ENCODE results near the gene EDARADD.

EDARADD gene

GRCh38 chr1:236520445-236521005 lies 126.4 kb downstream of the EDARADD start:
- no peak for DNase-seq

GRCh38 chr1:236522937-236523703 lies 129.0 kb downstream of the EDARADD start:
- no peak for DNase-seq

GRCh38 chr1:236523704-236524141 lies 129.6 kb downstream of the EDARADD start, which contains the start of gene LGALS8:
LGALS8 (plus strand) TSS chr1:236523982; CDS start chr1:236526071, 2,089 bp downstream.
- peak; percentile 46 for DNase-seq

GRCh38 chr1:236524142-236524894 lies 130.2 kb downstream of the EDARADD start:
- DNase-seq: peak; percentile 67

GRCh38 chr1:236524895-236525184 lies 130.8 kb downstream of the EDARADD start:
- no peak for DNase-seq

- no peak for DNase-seq
Measured at GRCh38 chr1:236526079-236526478, 132.0 kb downstream of the EDARADD start.

GRCh38 chr1:236530286-236530685 lies 136.2 kb downstream of the EDARADD start:
- DNase-seq: no peak

- no peak for DNase-seq
Measured at GRCh38 chr1:236530959-236531358, 136.9 kb downstream of the EDARADD start.

- DNase-seq: no peak
Measured at GRCh38 chr1:236532850-236533249, 138.8 kb downstream of the EDARADD start.

- no peak for DNase-seq
Measured at GRCh38 chr1:236534151-236534651, 140.1 kb downstream of the EDARADD start.

Data from amniotic stem cell (primary cell).